Measurements from ENCODE around the gene FGF23.

- TF ChIP-seq CTCF (IDR thresholded peaks at IDR 0.05; ENCODE audit: low read depth, low read length) (no peak), EZH2phosphoT487 (IDR thresholded peaks at IDR 0.05; ENCODE audit: low read depth) (no peak)
Observed at GRCh38 chr12:4372653-4373052, 6.9 kb downstream of the FGF23 start.
